A673 (cell line): ENCODE measurements around the gene PIK3AP1.

ENCODE experiments used
- EZH2 ChIP-seq: fragments of 200-600 bp; sonication (generic); IDR thresholded peaks from 2 replicates; pipeline ENCODE4 v1.6.1; 2017; ENCODE audit warnings: borderline replicate concordance, low read depth, mild to moderate bottlenecking, mixed read lengths, antibody characterized with exemption, low read length; ENCODE audit not compliant: poor library complexity, severe bottlenecking
- TF ChIP-seq, protein P1 (sequence below): fragments of 300-800, 200-600 bp; sonication (generic); conservative IDR thresholded peaks from 2 replicates; pipeline ENCODE4 v1.5.1; 2017; ENCODE audit warnings: low read depth, mild to moderate bottlenecking, antibody characterized with exemption, low read length, moderate library complexity, mixed read lengths

GRCh38 chr10:96636551-96636950 lies 83.8 kb downstream of the PIK3AP1 start:
- TF ChIP-seq, protein P1, sequence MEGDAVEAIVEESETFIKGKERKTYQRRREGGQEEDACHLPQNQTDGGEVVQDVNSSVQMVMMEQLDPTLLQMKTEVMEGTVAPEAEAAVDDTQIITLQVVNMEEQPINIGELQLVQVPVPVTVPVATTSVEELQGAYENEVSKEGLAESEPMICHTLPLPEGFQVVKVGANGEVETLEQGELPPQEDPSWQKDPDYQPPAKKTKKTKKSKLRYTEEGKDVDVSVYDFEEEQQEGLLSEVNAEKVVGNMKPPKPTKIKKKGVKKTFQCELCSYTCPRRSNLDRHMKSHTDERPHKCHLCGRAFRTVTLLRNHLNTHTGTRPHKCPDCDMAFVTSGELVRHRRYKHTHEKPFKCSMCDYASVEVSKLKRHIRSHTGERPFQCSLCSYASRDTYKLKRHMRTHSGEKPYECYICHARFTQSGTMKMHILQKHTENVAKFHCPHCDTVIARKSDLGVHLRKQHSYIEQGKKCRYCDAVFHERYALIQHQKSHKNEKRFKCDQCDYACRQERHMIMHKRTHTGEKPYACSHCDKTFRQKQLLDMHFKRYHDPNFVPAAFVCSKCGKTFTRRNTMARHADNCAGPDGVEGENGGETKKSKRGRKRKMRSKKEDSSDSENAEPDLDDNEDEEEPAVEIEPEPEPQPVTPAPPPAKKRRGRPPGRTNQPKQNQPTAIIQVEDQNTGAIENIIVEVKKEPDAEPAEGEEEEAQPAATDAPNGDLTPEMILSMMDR, result no peak
- TF ChIP-seq EZH2, result no peak
